Activated T-cell treated with anti-CD3 and anti-CD28 coated beads for 1 hour (primary cell): ENCODE results near the gene RGS18.
"Not testable (repeated sequence)": the region's sequence is repeated elsewhere in the genome, so short reads cannot be mapped to it uniquely, and the experiment has no call there.

Experiments
- DNase-seq: peaks from one replicate; pipeline ENCODE4 v3.0.0-alpha.2; 2020; ENCODE audit warnings: low read depth

RGS18 gene

GRCh38 chr1:192158181-192158580 lies at the start of gene RGS18:
Gene RGS18, plus strand, starts transcription at chr1:192158462. Its CDS starts 176 bp downstream, at chr1:192158638.
- DNase-seq: no peak

- DNase-seq: no peak
These were observed 48.7 kb upstream of the RGS18 start for GRCh38 chr1:192109576-192109975.

- no peak for DNase-seq
These were observed 43.3 kb upstream of the RGS18 start for GRCh38 chr1:192115000-192115399.

GRCh38 chr1:192118881-192119405 lies 39.3 kb upstream of the RGS18 start:
- DNase-seq: no peak

- DNase-seq: no peak
These were observed 38.6 kb upstream of the RGS18 start for GRCh38 chr1:192119701-192120100.

- DNase-seq: no peak
These were observed 35.6 kb upstream of the RGS18 start for GRCh38 chr1:192122668-192123067.

GRCh38 chr1:192123212-192123611 lies 35.0 kb upstream of the RGS18 start:
- no peak for DNase-seq

- DNase-seq: no peak
These were observed 32.1 kb upstream of the RGS18 start for GRCh38 chr1:192126030-192126619.

- DNase-seq: no peak
These were observed 28.1 kb upstream of the RGS18 start for GRCh38 chr1:192130175-192130574.

- not testable (repeated sequence) for DNase-seq
These were observed 27.4 kb upstream of the RGS18 start for GRCh38 chr1:192130865-192131264.

GRCh38 chr1:192131914-192132313 lies 26.3 kb upstream of the RGS18 start:
- no peak for DNase-seq

- DNase-seq: no peak
These were observed 24.8 kb upstream of the RGS18 start for GRCh38 chr1:192133350-192133926.

- no peak for DNase-seq
These were observed 17.9 kb upstream of the RGS18 start for GRCh38 chr1:192140382-192140781.

- no peak for DNase-seq
These were observed 11.0 kb upstream of the RGS18 start for GRCh38 chr1:192147221-192147620.

- no peak for DNase-seq
These were observed 10.6 kb upstream of the RGS18 start for GRCh38 chr1:192147696-192148095.

GRCh38 chr1:192151176-192151575 lies 7.1 kb upstream of the RGS18 start:
- DNase-seq: no peak

GRCh38 chr1:192153276-192153675 lies 5.0 kb upstream of the RGS18 start:
- no peak for DNase-seq

- no peak for DNase-seq
These were observed 1.2 kb upstream of the RGS18 start for GRCh38 chr1:192157067-192157466.

- DNase-seq: no peak
These were observed 752 bp downstream of the RGS18 start for GRCh38 chr1:192159014-192159413.

GRCh38 chr1:192159781-192160180 lies 1.5 kb downstream of the RGS18 start:
- DNase-seq: no peak

GRCh38 chr1:192160196-192160595 lies 1.9 kb downstream of the RGS18 start:
- no peak for DNase-seq

- DNase-seq: no peak
These were observed 3.7 kb downstream of the RGS18 start for GRCh38 chr1:192161976-192162375.

- DNase-seq: no peak
These were observed 4.1 kb downstream of the RGS18 start for GRCh38 chr1:192162376-192162775.

- DNase-seq: not testable (repeated sequence)
These were observed 6.7 kb downstream of the RGS18 start for GRCh38 chr1:192165002-192165401.
